GM19455 (cell line): Measurements from ENCODE around the gene FAM124B.
"Not testable (repeated sequence)": the region's sequence is repeated elsewhere in the genome, so short reads cannot be mapped to it uniquely, and the experiment has no call there.

Source experiments
- ATAC-seq: cut with Tn5 transposase; IDR thresholded peaks from one replicate; pipeline ENCODE4 v1.9.1; 2021; ENCODE audit not compliant: unreplicated experiment

The FAM124B gene

DNA sequence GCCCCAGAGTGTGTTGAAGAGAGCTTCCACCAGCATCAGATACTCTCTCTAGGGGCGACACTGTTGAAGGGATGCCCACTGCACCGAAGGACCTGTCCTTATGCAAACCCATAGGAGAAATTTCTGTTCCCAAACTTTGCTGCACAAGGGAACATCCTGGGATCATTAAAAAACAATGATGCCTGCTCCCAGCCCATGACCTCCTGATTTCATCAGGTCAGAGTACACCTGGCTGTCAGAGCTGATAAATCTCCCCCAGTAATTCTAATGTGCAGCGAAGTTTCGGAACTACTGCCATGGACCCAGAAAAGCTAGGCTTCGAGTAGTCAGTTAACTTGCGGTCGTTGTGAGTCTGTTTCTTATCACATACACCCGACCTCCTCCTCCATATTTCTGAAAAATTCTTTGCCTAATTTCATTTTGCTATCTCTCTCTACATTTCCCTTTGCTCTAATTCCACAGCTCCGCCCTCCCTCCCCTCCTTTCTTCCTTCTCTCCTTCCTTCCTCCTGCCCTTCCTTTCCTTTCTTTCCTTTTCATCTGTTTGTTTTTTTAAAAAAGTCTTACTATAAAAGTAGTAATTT lies 18.8 kb downstream of the FAM124B start:
- ATAC-seq: no peak

DNA sequence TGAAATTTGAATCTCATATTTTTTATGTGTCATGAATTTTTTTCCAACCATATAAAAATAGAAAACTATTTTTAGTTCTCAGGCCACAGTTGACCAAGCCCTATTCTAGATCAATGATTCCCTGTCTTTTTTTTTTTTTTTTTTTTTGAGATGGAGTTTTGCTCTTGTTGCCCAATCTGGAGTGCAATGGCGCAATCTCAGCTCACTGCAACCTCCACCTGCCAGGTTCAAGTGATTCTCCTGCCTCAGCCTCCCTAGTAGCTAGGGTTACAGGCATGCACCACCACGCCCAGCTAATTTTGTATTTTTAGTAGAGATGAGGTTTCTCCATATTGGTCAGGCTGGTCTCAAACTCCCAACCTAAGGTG lies 19.6 kb downstream of the FAM124B start:
- ATAC-seq: not testable (repeated sequence)

- no peak for ATAC-seq
These were observed 20.2 kb downstream of the FAM124B start for GRCh38 chr2:224381521-224382279.

DNA sequence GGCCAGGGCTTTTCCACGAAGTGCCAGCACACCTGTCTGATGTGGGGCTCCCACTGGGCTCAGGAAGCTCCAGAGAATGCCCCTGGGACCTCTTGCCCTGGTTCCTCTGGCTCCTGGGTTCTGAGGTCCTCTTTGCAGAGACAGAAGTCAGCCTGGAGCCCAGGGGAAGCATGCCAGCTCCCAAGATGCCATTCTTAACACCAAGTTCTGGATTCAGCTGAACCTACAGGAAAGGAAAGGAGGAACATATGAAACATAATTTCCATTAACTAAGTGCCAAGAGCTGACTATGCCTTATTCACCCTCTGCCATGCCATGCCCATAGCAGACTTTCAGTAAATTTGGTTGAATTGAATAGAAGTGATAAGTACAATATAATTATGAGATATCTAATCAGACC lies 21.9 kb downstream of the FAM124B start:
- no peak for ATAC-seq

GRCh38 chr2:224379172-224379571 lies 22.7 kb downstream of the FAM124B start:
- ATAC-seq: no peak

DNA sequence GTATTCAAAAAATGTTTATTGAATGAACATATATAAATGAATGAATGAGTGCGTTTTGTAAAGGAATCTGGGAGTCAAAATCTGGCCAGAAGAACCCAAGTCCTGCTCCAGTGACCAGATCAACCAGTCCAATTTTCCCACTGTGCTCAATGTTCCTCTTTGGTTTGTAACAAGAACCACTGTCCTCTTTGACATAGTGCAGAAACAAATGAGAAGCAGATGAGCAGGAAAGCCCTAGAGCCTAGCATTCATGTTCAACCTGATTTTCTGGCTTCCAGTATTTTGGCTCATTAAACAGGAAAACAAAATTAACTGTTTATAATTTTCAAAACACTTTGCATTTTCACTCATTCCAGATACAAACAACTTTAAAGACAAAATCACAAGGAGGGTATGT lies 23.2 kb downstream of the FAM124B start:
- ATAC-seq: no peak

DNA sequence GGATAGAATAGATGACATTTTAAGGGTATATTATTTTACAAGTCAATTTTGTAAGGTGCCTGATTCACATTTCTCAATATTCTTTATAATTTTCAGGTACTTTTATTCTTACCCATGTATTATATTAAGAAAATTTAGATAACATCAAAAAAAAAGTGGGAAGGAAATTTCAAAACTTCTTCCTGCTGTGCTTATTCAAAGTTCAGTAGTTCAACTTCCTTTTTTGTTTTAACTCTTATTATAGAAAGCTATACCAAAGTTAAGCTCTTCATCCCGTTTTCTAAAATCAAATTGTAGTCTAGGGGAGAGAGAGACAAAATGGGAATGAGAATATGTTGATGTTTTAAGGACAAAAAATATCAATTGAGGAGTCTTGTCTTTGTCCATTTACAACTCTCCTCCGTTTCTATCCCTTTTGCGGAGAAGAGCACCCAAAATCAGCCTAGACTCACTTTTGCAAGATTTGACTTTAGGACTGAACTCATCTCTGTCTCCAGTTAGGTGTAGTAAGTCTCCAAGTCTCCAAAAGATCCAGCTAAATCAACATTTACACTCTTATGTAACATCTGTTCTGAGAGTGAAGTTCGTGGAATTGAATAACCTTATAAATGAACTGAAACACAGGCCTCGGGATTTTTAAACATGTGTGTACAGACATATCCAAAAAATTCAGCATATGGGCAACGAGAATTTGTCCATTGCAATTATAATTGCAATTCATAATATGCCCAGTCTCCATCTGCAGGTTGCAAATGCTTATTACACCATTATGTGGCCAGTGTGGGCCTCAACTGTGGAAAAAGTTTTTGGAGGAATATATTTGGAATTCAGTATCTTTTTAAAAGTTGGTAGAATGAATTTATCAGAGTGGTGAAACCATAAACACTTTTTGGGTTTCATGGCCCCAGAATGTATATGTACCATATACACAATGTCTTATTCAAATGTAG lies 23.9 kb downstream of the FAM124B start:
- ATAC-seq: no peak

- ATAC-seq: no peak
These were observed 29.3 kb downstream of the FAM124B start for GRCh38 chr2:224372641-224373040.

DNA sequence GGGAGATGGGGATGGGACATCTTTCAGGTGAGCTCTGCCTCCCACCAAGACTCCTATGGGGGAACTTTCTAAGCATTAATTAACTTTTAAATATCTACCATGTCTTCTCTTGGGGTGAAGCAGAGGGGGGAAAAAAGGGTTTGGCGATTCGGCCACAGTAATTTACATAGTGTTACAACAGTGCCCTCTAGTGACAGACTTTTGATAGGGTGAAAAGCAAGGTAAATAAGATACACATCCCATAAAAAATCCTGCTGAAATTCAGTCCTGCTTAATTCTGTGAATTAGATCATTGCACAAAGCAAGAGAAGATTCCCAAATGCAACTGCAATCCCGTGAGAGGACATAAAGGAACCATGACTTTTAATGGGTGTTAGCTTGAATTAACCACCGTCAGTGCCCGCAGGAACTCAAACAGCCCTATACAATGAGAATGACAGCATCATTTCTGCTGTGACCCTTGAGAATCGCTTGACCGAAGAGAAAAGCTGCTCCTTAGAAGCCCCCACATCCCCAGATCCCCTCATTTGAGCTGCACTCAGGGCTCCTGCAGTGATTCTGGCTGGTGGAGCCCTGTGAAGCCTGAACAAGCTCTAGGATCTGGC lies 32.8 kb downstream of the FAM124B start:
- ATAC-seq: peak; percentile 61

DNA sequence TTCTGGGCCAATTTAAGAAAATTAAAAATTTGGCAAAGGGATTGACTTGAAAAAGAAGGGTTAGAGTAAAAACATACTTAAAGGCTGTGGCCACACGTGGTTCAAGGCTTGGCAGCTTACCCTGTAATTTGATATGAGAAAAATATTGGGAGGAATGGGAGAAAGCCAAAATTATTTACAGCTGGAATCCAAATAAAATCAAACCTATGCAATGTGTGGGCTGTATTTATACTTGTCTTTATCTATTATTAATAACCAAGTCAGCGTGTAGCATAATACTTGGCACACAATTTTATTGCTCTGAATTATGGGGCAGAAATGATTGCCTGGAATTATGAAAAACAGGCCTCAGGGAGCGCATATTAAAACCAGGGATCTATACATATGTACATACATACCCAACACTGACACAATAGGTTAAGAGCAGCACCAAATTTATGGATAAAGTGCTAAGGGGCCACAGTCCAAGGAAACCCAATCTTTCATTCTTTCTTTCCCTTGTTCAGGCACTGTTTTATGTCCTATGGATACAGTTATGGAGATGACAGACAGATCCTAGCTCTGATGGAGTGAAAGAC lies 35.6 kb downstream of the FAM124B start:
- ATAC-seq: no peak

GRCh38 chr2:224365331-224365730 lies 36.6 kb downstream of the FAM124B start:
- ATAC-seq: no peak

GRCh38 chr2:224363281-224363680 lies 38.6 kb downstream of the FAM124B start:
- ATAC-seq: no peak

DNA sequence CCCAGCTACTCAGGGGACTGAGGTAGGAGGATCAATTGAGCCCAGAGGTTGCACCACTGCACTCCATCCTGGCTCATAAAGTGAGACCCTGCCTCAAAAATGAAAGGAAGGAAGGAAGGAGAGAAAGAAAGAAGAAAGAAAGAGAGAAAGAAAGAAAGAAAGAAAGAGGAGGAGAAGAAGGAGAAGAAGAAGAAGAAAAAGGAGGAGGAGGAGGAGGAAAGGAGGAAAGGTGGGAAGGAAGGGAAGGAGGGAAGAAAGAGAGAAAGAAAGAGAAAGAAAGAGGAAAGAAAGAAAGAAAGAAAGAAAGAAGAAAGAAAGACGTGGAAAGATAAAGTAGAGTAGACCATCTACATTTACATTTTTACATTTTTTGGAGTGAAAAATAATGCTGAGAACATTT lies 39.8 kb downstream of the FAM124B start:
- no peak for ATAC-seq

- no peak for ATAC-seq
These were observed 41.1 kb downstream of the FAM124B start for GRCh38 chr2:224360801-224361251.

DNA sequence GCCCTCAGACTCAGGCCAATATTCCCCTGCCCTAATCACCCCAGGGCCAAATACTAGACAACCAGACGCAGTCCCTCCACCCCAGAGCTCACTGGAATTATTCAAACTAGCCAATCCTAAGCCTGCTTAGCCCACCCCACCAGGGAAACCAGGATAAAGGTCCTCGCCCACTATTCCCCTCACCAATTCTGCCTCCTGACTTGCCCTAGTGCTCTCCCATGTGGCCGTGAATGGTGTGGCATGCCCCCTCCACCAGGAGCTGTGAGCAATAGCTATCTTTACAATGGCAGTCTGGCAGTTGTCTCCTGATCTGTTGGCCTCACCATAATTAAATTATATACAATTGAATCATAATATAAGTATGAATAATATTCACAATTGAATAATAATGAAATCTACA lies 42.3 kb downstream of the FAM124B start:
- no peak for ATAC-seq

DNA sequence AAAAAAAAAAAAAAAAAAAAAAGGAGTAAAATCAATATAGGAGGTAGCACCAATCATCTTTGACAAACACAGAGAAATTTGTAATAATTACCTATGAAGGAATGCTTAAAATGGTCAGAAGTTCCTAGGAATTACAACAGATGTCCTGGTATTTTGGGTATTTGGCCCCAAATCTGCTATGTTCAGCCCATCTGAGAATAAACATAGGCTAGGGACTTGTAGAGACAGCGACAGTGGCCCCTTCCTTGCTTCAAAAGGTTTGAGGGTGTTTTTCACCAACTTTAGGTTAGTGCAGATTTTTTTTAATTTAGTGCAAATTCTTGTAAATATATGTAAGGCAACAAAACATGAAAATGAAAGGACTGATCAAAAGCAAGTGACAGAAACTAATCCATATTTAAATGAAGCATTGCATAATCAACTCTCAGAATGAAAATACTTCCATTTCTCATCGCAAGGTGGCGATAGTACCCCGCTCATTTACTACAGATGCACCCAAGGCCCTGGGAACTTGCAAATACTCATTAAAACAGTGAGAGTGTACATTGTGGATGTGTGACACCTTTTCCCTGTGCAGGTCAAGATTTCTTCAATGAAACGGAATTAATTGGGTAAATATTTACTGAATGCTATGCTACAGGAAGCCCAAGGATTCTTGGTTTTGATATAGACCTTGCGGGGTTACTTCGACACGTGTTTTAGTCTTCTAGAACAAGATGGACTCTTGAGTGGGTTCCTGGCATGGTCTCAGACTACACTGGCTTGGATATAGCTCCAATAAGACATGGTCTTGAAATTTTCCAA lies 44.6 kb downstream of the FAM124B start:
- ATAC-seq: peak; percentile 75

- ATAC-seq: no peak
These were observed 47.2 kb downstream of the FAM124B start for GRCh38 chr2:224354632-224355211.

DNA sequence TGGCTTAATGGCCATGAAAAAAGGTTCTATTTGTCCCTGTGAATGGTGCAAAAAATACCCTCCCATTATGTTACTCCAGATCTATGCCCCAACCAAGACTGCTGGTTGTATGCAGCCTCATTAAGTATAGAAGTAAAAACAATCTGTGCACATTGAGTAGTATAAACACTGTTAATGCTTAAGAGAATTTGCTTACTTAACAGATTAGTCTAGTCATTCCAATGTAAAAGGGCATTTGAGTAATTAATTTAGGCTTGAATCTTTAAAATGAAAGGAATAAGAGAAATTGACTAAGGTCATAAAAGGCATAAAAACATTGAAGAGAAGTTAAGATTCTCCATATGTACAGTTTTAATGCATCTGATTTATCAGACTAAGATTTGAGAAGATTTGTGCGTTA lies 51.2 kb downstream of the FAM124B start:
- ATAC-seq: no peak

- no peak for ATAC-seq
These were observed 52.5 kb downstream of the FAM124B start for GRCh38 chr2:224349396-224349795.
